CD14-positive monocyte (primary cell): ENCODE results near the gene IRGC. TPM values are rescaled to one million over a fixed set of nuclear protein-coding genes. Genes with fewer than 3 reads are reported as not detected.
A peak's percentile ranks its signal among the peaks of the same experiment; 100 is the strongest.

Source experiments
- DNase-seq, 3 donors: peaks; one replicate each; pipeline ENCODE4 v3.0.0-alpha.2; 2011 to 2022
- H2AFZ ChIP-seq: 2 replicates; pipeline ENCODE4 v1.6.0; 2012; ENCODE audit warnings: mild to moderate bottlenecking, low read depth, low read length, inconsistent platforms; ENCODE audit not compliant: insufficient read depth, poor library complexity, severe bottlenecking
- H3K27ac ChIP-seq, 2 donors: 1 replicate in 1 of 2; 2 replicates in 1 of 2; pipeline ENCODE4 v1.5.1; 2012 to 2013; ENCODE audit warnings: low read length in 2 of 2, control low read depth in 1 of 2, inconsistent platforms in 1 of 2, low read depth in 1 of 2, mild to moderate bottlenecking in 1 of 2
- H3K27me3 ChIP-seq, 2 donors: one replicate each; pipeline versions ENCODE4 v1.6.0 to v1.6.1; 2011 to 2013; ENCODE audit warnings: low read length in 2 of 2; ENCODE audit not compliant: control insufficient read depth in 2 of 2, insufficient read depth in 2 of 2
- H3K36me3 ChIP-seq, 2 donors: replicated peaks in 1 of 2; 1 replicate in 1 of 2; 2 replicates in 1 of 2; pipeline versions ENCODE4 v1.5.1 to v1.6.1; 2012 to 2013; ENCODE audit warnings: low read length in 2 of 2, control low read depth in 1 of 2, inconsistent platforms in 1 of 2, mild to moderate bottlenecking in 1 of 2; ENCODE audit not compliant: insufficient read depth in 2 of 2, control insufficient read depth in 1 of 2
- H3K4me1 ChIP-seq, 2 donors: 1 replicate in 1 of 2; 2 replicates in 1 of 2; pipeline versions ENCODE4 v1.5.1 to v1.6.1; 2012 to 2013; ENCODE audit warnings: low read length in 2 of 2, control low read depth in 1 of 2, inconsistent platforms in 1 of 2, mild to moderate bottlenecking in 1 of 2, moderate library complexity in 1 of 2; ENCODE audit not compliant: insufficient read depth in 2 of 2, control insufficient read depth in 1 of 2
- H3K4me2 ChIP-seq: replicated peaks from 2 replicates; pipeline ENCODE3; 2012; ENCODE audit warnings: low read length, moderate library complexity, mild to moderate bottlenecking; ENCODE audit not compliant: poor library complexity, severe bottlenecking; ENCODE audit errors: extremely low read depth
- H3K4me3 ChIP-seq, 3 experiments: fragments of 200-600 bp in 1 of 3; sonication (generic) in 1 of 3; replicated peaks in 1 of 3; 1 replicate in 2 of 3; 2 replicates in 1 of 3; pipeline ENCODE4 v1.5.1; 2011 to 2013; ENCODE audit warnings: low read length in 3 of 3, mild to moderate bottlenecking in 3 of 3, control low read depth in 2 of 3, low read depth in 2 of 3, inconsistent platforms in 1 of 3, moderate library complexity in 1 of 3
- H3K79me2 ChIP-seq: 2 replicates; pipeline ENCODE4 v1.6.0; 2012; ENCODE audit warnings: mild to moderate bottlenecking, control low read depth, inconsistent platforms, low read length, moderate library complexity; ENCODE audit not compliant: insufficient read depth
- H3K9ac ChIP-seq: 2 replicates; pipeline ENCODE4 v1.6.0; 2017; ENCODE audit warnings: low read length, mild to moderate bottlenecking; ENCODE audit not compliant: insufficient read depth, poor library complexity, severe bottlenecking
- H3K9me3 ChIP-seq, 2 donors: replicated peaks in 1 of 2; 1 replicate in 1 of 2; 2 replicates in 1 of 2; pipeline versions ENCODE4 v1.5.1 to v1.6.1; 2012 to 2013; ENCODE audit warnings: low read length in 2 of 2, control low read depth in 1 of 2; ENCODE audit not compliant: control insufficient read depth in 1 of 2, insufficient read depth in 1 of 2
- H4K20me1 ChIP-seq: 2 replicates; pipeline ENCODE4 v1.6.0; 2012; ENCODE audit warnings: mild to moderate bottlenecking, low read length, control low read depth, moderate library complexity; ENCODE audit not compliant: insufficient read depth
- H3K27ac Mint-ChIP-seq, 7 donors: one replicate each; pipeline ENCODE4 v1.8.0; 2020; ENCODE audit warnings: mild to moderate bottlenecking in 7 of 7, mixed read lengths in 7 of 7, moderate library complexity in 6 of 7, inconsistent platforms in 2 of 7
- H3K27me3 Mint-ChIP-seq, 3 donors: one replicate each; pipeline ENCODE4 v1.8.0; 2021 to 2022; ENCODE audit warnings: low read depth in 3 of 3, mild to moderate bottlenecking in 3 of 3, mixed read lengths in 3 of 3, moderate library complexity in 3 of 3, inconsistent platforms in 1 of 3
- H3K36me3 Mint-ChIP-seq, 2 donors: one replicate each; pipeline ENCODE4 v1.8.0; 2020; ENCODE audit warnings: mixed read lengths in 2 of 2, inconsistent platforms in 1 of 2, mild to moderate bottlenecking in 1 of 2
- H3K4me1 Mint-ChIP-seq: one replicate; pipeline ENCODE4 v1.8.0; 2020; ENCODE audit warnings: mild to moderate bottlenecking, mixed read lengths
- H3K4me3 Mint-ChIP-seq, 2 donors: one replicate each; pipeline ENCODE4 v1.8.0; 2020; ENCODE audit warnings: mild to moderate bottlenecking in 2 of 2, mixed read lengths in 2 of 2, moderate library complexity in 1 of 2
- H3K9me3 Mint-ChIP-seq, 7 donors: one replicate each; pipeline ENCODE4 v1.8.0; 2020 to 2022; ENCODE audit warnings: mixed read lengths in 7 of 7, mild to moderate bottlenecking in 6 of 7, moderate library complexity in 6 of 7, inconsistent platforms in 2 of 7
- WGBS: methylation state at CpG from one replicate; pipeline ENCODE4 v1.1.5; 2013; ENCODE audit warnings: missing lambda C conversion rate; ENCODE audit not compliant: insufficient coverage; 5-methylcytosine and 5-hydroxymethylcytosine counted together
- intact Hi-C, 2 donors: fragments of 100-400 bp; cut with micrococcal nuclease; formaldehyde crosslinking; loops; one replicate each; pipeline versions ENCODE4 v1.15.0 to v1.15.1; 2023
- polyA plus RNA-seq, 3 donors: library from polyadenylated mRNA; depleted of rRNA in 1 of 3; unstranded in 2 of 3; stranded (reverse) in 1 of 3; fragments of 300-500 nt in 2 of 3; fragments of >200 nt in 1 of 3; fragmentation: Illumina TruSeq in 2 of 3; gene quantifications; 1 replicate in 2 of 3; 2 replicates in 1 of 3; pipeline ENCODE4 v1.2.3, GENCODE V29; 2012 to 2021
- TF ChIP-seq, protein P1 (sequence below): fragments of 200-600 bp; IDR thresholded peaks from one replicate; pipeline ENCODE4 v1.8.0; 2022; ENCODE audit warnings: antibody characterized with exemption, mild to moderate bottlenecking

IRGC gene
- polyA plus RNA-seq, 3 donors = not detected

DNA sequence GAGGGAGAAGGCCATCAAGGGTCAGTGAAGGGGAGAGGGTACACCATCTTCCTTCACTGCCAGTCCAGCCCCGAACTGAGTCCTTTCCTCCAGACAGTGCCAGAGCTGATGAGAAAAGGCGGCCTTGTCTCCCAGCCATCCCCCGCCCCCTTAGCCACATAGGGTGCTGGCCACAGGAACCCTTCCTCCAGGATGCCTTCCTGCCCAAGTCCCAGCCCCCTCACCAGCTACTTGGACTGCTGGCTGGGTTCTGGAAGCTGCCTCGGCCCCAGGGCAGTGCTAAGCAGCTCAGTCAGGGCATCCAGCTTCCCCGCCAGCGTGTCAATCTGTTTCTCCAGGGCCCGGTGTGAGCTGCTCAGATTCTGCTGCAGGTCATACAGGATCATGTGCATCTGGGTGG lies 51.4 kb downstream of the IRGC start:
- Histone ChIP-seq H3K79me2 (peaks cover 35% of the 10 kb centered on the region), H3K4me3 (no peak overlapping the region), H2AFZ (no peak overlapping the region), H3K9me3 (no peaks in the 10 kb centered on the region), H3K9ac (no peak overlapping the region), H3K4me1 (peaks cover 80 to 84% of the 10 kb centered on the region in 2 donors), H4K20me1 (no peaks in the 10 kb centered on the region), H3K27ac (peak overlapping the region; percentile 65 to 81), H3K27me3 (no peaks in the 10 kb centered on the region), H3K4me2 (no peak overlapping the region), H3K36me3 (peaks cover 51 to 52% of the 10 kb centered on the region in 2 donors)
- TF ChIP-seq, protein P1, sequence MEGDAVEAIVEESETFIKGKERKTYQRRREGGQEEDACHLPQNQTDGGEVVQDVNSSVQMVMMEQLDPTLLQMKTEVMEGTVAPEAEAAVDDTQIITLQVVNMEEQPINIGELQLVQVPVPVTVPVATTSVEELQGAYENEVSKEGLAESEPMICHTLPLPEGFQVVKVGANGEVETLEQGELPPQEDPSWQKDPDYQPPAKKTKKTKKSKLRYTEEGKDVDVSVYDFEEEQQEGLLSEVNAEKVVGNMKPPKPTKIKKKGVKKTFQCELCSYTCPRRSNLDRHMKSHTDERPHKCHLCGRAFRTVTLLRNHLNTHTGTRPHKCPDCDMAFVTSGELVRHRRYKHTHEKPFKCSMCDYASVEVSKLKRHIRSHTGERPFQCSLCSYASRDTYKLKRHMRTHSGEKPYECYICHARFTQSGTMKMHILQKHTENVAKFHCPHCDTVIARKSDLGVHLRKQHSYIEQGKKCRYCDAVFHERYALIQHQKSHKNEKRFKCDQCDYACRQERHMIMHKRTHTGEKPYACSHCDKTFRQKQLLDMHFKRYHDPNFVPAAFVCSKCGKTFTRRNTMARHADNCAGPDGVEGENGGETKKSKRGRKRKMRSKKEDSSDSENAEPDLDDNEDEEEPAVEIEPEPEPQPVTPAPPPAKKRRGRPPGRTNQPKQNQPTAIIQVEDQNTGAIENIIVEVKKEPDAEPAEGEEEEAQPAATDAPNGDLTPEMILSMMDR = no peak
- no peak for DNase-seq
- 92% methylated on average over 5 of the region's 7 CpGs for WGBS
- H3K27ac Mint-ChIP-seq = peak overlapping the region; percentile 90 to 98 (median 93)
- peaks cover 87% of the 10 kb centered on the region for H3K4me1 Mint-ChIP-seq
- peaks cover 45 to 70% of the 10 kb centered on the region in 2 donors for H3K36me3 Mint-ChIP-seq
- H3K27me3 Mint-ChIP-seq = peaks cover 0 to 3% (median 0%) of the 10 kb centered on the region in 3 donors
- H3K4me3 Mint-ChIP-seq = no peak overlapping the region
- intact Hi-C loops = loop anchor here in 1 of 2 donors (5.0 kb wide), 1 partner anchor 100 kb away; no protein-coding TSS in a partner anchor
- H3K9me3 Mint-ChIP-seq = peaks cover 0 to 2% (median 0%) of the 10 kb centered on the region in 7 donors

DNA sequence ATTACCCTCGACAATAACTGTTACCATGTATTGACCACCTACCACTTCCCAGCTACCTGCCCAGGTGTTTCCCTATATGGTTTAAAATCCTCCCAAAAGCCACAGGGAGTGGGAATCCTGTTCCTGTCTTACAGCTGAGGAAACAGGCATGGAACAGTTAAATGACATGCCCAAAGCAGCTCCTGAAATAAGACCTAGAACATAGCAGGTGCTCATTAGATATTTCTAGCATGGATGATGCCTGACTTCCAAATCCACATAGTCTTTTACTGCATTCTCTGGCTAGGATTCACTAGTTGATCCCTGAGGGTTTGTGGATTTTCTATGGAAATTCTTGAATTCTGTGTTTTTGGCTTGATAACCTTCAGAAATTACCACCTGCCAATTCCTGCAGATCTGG lies 51.9 kb downstream of the IRGC start:
- H3K27me3 ChIP-seq = no peaks in the 10 kb centered on the region
- peaks cover 80 to 84% of the 10 kb centered on the region in 2 donors for H3K4me1 ChIP-seq
- Mint-ChIP-seq H3K27ac (peak overlapping the region; percentile 90 to 98 (median 93)), H3K36me3 (peaks cover 49 to 73% of the 10 kb centered on the region in 2 donors), H3K9me3 (peaks cover 0 to 2% (median 0%) of the 10 kb centered on the region in 7 donors), H3K27me3 (peaks cover 0 to 3% (median 0%) of the 10 kb centered on the region in 3 donors), H3K4me3 (peak overlapping the region in 1 of 2 donors; percentile 56), H3K4me1 (peaks cover 83% of the 10 kb centered on the region)
- H3K4me3 ChIP-seq = peak overlapping the region in 1 of 3 experiments; percentile 42
- peaks cover 55 to 56% of the 10 kb centered on the region in 2 donors for H3K36me3 ChIP-seq
- peak overlapping the region; percentile 65 to 81 for H3K27ac ChIP-seq
- peak overlapping the region; percentile 66 for H3K4me2 ChIP-seq
- H3K79me2 ChIP-seq = peaks cover 40% of the 10 kb centered on the region
- DNase-seq = no peak
- intact Hi-C loops = loop anchor here in 1 of 2 donors (2.0 to 5.0 kb wide), 2 partner anchors 17 to 101 kb away; no protein-coding TSS in a partner anchor
- H4K20me1 ChIP-seq = no peaks in the 10 kb centered on the region
- no peak overlapping the region for H3K9ac ChIP-seq
- TF ChIP-seq, protein P1 = no peak
- H3K9me3 ChIP-seq = no peaks in the 10 kb centered on the region
- H2AFZ ChIP-seq = no peak overlapping the region
- 0% methylated on average over 1 of the region's 1 CpG for WGBS
